ENCODE data around the gene IKZF1.

GRCh38 chr7:50264908-50265307 is 39.6 kb upstream of the IKZF1 start:
- TF ChIP-seq CTCF (CRISPR knock-in tag; IDR thresholded peaks at IDR 0.05), result no peak
- no peak for TF ChIP-seq TAF1 (CRISPR knock-in tag; IDR thresholded peaks at IDR 0.05)
- TF ChIP-seq SIN3B (IDR thresholded peaks at IDR 0.05; ENCODE audit: low read length), result no peak
- TF ChIP-seq YY1 (IDR thresholded peaks at IDR 0.05; ENCODE audit: insufficient read depth, insufficient replicate concordance, low read depth, low read length), result no peak
- TF ChIP-seq NR2C2 (CRISPR knock-in tag; IDR thresholded peaks at IDR 0.05; ENCODE audit: borderline replicate concordance), result no peak
- no peak for TF ChIP-seq ZSCAN9 (CRISPR knock-in tag; IDR thresholded peaks at IDR 0.05; ENCODE audit: borderline replicate concordance)
- TF ChIP-seq SP5 (CRISPR knock-in tag; IDR thresholded peaks at IDR 0.05; ENCODE audit: borderline replicate concordance, low read depth), result no peak
- no peak for TF ChIP-seq E2F5 (CRISPR knock-in tag; conservative IDR thresholded peaks at IDR 0.05)
- no peak for TF ChIP-seq FOXK2 (IDR thresholded peaks at IDR 0.05)
- TF ChIP-seq ZNF264 (CRISPR knock-in tag; IDR thresholded peaks at IDR 0.05), result no peak
